ENCODE measurements around the gene GABRQ. TPM values are rescaled to one million over a fixed set of nuclear protein-coding genes. Genes with fewer than 3 reads are reported as not detected.
"Not testable (repeated sequence)": the region's sequence is repeated elsewhere in the genome, so short reads cannot be mapped to it uniquely, and the experiment has no call there.

GABRQ gene
- total RNA-seq, 1 experiment from 2014 or later = 1.3 TPM

DNA sequence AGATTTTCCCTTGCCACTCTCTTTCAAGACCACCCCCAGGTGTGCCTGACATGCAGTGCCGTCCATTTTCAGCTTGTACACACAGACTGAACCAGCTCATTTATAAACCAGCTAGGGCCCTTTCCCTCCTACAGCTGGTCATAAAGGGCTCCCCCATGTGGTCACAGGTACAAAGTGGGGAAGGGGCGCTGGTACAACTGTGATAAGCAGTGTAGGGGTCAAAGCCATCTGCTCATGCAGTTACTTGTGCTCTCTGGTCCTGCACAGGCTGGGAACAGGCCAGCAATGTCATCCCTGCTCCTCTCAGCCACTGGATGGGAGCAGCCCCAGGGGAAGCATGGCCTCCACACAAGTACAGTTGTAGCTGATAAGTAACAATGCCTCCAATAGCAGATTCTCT is 20.6 kb downstream of the GABRQ start:
- no peak for DNase-seq (ENCODE audit: low read depth)

DNA sequence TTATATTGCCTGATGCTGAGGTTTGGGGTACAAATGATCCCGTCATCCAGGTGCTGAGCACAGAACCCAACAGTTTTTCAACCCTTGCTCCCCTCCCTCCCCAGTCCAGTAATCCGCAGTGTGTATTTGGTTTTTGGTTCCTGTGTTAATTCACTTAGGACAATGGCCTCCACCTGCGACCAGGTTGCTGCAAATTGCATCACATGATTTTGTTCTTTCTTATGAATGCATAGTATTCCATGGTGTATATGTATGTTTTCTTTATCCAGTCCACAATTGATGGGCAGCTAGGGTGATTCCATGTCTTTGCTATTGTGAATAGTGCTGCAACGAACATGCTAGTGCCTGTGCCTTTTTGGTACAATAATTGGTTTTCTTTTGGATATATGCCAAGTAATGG is 25.4 kb downstream of the GABRQ start:
- DNase-seq (ENCODE audit: low read depth) = no peak

DNA sequence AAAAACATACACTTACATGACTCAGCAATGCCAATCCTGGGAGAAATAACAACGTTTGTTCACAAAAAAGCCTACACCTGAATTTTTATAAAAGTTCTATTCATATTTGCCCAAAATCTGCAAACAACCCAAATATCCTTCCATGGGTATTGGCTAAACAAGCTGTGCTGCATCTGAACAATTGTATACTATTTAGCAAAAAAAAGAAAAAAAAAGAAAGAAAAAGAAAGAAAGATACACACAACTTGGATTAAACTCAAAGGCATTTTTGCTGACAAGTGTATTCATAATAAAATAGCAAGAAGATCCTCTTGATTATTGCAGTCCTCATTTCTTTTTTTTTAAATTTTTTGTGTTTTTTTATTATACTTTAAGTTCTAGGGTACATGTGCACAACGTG is 36.4 kb downstream of the GABRQ start:
- DNase-seq (ENCODE audit: low read depth) = no peak

DNA sequence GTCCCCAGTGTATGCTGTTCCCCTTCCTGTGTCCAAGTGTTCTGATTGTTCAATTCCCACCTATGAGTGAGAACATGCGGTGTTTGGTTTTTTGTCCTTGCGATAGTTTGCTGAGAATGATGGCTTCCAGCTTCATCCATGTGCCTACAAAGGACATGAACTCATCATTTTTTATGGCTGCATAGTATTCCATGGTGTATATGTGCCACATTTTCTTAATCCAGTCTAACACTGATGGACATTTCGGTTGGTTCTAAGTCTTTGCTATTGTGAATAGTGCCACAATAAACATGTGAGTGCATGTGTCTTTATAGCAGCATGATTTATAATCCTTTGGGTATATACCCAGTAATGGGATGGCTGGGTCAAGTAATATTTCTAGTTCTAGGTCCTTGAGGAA is 37.0 kb downstream of the GABRQ start:
- not testable (repeated sequence) for DNase-seq (ENCODE audit: low read depth)

DNA sequence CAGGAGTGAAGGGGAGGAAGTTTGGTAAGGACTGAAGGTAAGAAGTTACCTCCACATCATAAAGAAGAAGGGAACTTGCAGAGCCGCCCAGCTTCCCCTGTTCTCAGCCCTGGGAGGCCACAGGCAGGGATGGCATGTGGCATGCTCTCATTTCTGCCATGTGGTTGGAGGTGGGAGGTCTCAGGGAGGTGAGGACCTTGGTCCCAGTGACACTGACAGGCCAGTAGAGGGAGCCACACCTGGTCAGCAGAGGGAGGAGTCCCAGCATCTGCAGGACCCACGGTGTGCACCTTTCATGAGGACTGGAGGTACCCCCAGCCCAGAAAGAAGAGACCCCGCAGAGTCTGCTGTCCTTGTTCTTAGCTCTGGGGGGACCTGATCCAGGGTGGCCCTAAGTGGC is 43.3 kb downstream of the GABRQ start:
- DNase-seq (ENCODE audit: low read depth) = not testable (repeated sequence)

DNA sequence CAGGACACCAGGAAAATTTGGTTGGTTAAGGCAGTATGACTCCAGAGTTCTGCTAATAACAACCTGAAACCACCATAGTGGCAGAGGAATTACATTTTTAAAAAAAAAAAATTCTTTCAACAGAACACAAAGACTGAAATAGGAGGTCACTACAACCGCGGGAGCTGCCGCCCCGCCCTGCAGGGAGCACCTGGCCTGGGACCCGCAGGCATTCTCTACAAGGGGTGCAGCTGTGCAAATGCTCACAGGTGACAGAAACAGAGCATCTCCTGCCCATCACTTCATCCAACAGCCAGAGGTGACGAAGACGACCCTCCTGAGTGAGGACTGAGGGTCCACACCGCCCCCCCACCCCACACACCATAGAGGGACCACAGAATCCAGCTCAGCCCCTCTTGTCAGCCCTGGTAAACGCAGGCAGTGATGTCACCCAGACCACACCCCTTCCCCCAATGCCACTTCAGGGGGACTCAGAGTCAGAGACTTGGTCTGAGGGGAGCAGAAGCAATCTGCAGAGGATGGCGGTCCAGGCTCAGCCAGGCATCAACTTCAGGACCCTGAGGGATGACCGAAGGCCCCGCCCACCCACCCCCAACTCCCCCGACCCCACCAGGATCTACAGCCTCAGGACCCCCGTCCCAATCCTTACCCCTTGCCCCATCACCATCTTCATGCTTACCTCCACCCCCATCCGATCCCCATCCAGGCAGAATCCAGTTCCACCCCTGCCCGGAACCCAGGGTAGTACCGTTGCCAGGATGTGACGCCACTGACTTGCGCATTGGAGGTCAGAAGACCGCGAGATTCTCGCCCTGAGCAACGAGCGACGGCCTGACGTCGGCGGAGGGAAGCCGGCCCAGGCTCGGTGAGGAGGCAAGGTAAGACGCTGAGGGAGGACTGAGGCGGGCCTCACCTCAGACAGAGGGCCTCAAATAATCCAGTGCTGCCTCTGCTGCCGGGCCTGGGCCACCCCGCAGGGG is 60.5 kb downstream of the GABRQ start, which contains the start of gene MAGEA3:
Gene MAGEA3, plus strand, starts transcription at position 843 of the 980 bp plus-strand sequence. CDS start 2,039 bp downstream, outside the sequence.
- not testable (repeated sequence) for DNase-seq (ENCODE audit: low read depth)

DNA sequence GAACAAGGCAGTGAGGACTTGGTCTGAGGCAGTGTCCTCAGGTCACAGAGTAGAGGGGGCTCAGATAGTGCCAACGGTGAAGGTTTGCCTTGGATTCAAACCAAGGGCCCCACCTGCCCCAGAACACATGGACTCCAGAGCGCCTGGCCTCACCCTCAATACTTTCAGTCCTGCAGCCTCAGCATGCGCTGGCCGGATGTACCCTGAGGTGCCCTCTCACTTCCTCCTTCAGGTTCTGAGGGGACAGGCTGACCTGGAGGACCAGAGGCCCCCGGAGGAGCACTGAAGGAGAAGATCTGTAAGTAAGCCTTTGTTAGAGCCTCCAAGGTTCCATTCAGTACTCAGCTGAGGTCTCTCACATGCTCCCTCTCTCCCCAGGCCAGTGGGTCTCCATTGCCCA is 62.7 kb downstream of the GABRQ start:
- DNase-seq (ENCODE audit: low read depth) = not testable (repeated sequence)

DNA sequence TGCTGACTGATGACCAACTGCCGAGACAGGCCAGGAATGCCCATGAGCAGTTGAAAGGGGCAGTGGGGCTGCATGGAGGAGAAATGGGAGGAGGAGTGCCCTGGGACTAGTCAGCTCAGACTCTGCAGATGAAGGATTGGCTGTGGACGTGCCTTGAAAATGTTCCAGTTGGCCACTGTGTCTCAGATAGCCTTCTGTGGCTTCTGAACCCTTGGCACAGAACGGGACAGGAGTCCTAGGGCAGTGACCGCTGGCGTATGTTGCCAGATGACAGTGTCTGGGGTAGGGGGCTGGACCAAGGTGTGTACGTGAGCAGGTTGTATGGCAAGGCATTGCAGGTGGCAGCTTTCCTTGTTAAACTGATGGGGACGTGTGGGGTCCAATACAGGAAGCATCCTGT is 68.8 kb downstream of the GABRQ start:
- not testable (repeated sequence) for DNase-seq (ENCODE audit: low read depth)

Other genes with a start within 250 kb of the GABRQ start
- gene GABRA3, start 186.6 kb upstream of the GABRQ start, total RNA-seq (2014; rRNA removed; shearing (Covaris generic)) = 1.9 and 3.0 TPM in 2 replicates
- 116 and 128 TPM in 2 replicates for gene MAGEA3, start 60.9 kb downstream of the GABRQ start, total RNA-seq (2014; rRNA removed; shearing (Covaris generic))
- gene CSAG2, start 71.4 kb downstream of the GABRQ start, total RNA-seq (2014; rRNA removed; shearing (Covaris generic)) = not detected in 2 replicates
- 45.1 and 48.6 TPM in 2 replicates for gene MAGEA2B, start 76.7 kb downstream of the GABRQ start, total RNA-seq (2014; rRNA removed; shearing (Covaris generic))
- gene CSAG1, start 95.8 kb downstream of the GABRQ start, total RNA-seq (2014; rRNA removed; shearing (Covaris generic)) = 12.9 and 20.9 TPM in 2 replicates
- 53.0 and 60.6 TPM in 2 replicates for gene MAGEA12, start 95.9 kb downstream of the GABRQ start, total RNA-seq (2014; rRNA removed; shearing (Covaris generic))
- gene MAGEA2, start 115.9 kb downstream of the GABRQ start, total RNA-seq (2014; rRNA removed; shearing (Covaris generic)) = 7.7 and 14.8 TPM in 2 replicates
- gene CSAG3, start 121.3 kb downstream of the GABRQ start, total RNA-seq (2014; rRNA removed; shearing (Covaris generic)) = 0.21 and 2.2 TPM in 2 replicates
- gene MAGEA6, start 131.8 kb downstream of the GABRQ start, total RNA-seq (2014; rRNA removed; shearing (Covaris generic)) = 115 and 118 TPM in 2 replicates
- 38.2 and 45.0 TPM in 2 replicates for gene CETN2, start 192.9 kb downstream of the GABRQ start, total RNA-seq (2014; rRNA removed; shearing (Covaris generic))
- gene NSDHL, start 193.2 kb downstream of the GABRQ start, total RNA-seq (2014; rRNA removed; shearing (Covaris generic)) = 11.5 TPM in 2 replicates

Measured in Daoy (cell line).